Measurements from ENCODE around the gene RPS6KA3. TPM values are rescaled to one million over a fixed set of nuclear protein-coding genes. Genes with fewer than 3 reads are reported as not detected.

RPS6KA3 gene
- polyA plus RNA-seq, 1 experiment, result 15.4 TPM

- H3K4me3 ChIP-seq (ENCODE audit: low read depth, low read length), result no peak overlapping the region
- no peaks in the 10 kb centered on the region for H3K27me3 ChIP-seq (ENCODE audit: control insufficient read depth, insufficient read depth, low read length)
- no peaks in the 10 kb centered on the region for H3K36me3 ChIP-seq (ENCODE audit: control insufficient read depth, insufficient read depth, low read length)
- ChIA-PET CTCF (no interaction called here), POLR2A (no interaction called here)
- no peak for DNase-seq (ENCODE audit: low read depth)
- TF ChIP-seq CTCF (IDR thresholded peaks at IDR 0.05; ENCODE audit: insufficient read depth, low read depth, low read length), result no peak
Observed at GRCh38 chrX:20285511-20285910, 18.8 kb upstream of the RPS6KA3 start.

- DNase-seq (ENCODE audit: low read depth), result no peak
- Histone ChIP-seq H3K4me3 (ENCODE audit: low read depth, low read length) (no peak overlapping the region), H3K36me3 (ENCODE audit: control insufficient read depth, insufficient read depth, low read length) (no peaks in the 10 kb centered on the region), H3K27me3 (ENCODE audit: control insufficient read depth, insufficient read depth, low read length) (no peaks in the 10 kb centered on the region; the same call in 1 of the 2 replicates)
- no peak for TF ChIP-seq CTCF (IDR thresholded peaks at IDR 0.05; ENCODE audit: insufficient read depth, low read depth, low read length)
- CTCF ChIA-PET, result no interaction called here
- POLR2A ChIA-PET, result no interaction called here
Observed at GRCh38 chrX:20284992-20285391, 18.3 kb upstream of the RPS6KA3 start.

GRCh38 chrX:20284444-20284843 is 17.7 kb upstream of the RPS6KA3 start:
- TF ChIP-seq CTCF (IDR thresholded peaks at IDR 0.05; ENCODE audit: insufficient read depth, low read depth, low read length), result no peak
- Histone ChIP-seq H3K27me3 (ENCODE audit: control insufficient read depth, insufficient read depth, low read length) (no peaks in the 10 kb centered on the region; the same call in 1 of the 2 replicates), H3K4me3 (ENCODE audit: low read depth, low read length) (no peak overlapping the region), H3K36me3 (ENCODE audit: control insufficient read depth, insufficient read depth, low read length) (no peaks in the 10 kb centered on the region)
- DNase-seq (ENCODE audit: low read depth), result no peak
- POLR2A ChIA-PET, result no interaction called here
- CTCF ChIA-PET, result no interaction called here

GRCh38 chrX:20280938-20281337 is 14.2 kb upstream of the RPS6KA3 start:
- DNase-seq (ENCODE audit: low read depth), result no peak
- Histone ChIP-seq H3K36me3 (ENCODE audit: control insufficient read depth, insufficient read depth, low read length) (no peaks in the 10 kb centered on the region), H3K4me3 (ENCODE audit: low read depth, low read length) (no peak overlapping the region), H3K27me3 (ENCODE audit: control insufficient read depth, insufficient read depth, low read length) (no peaks in the 10 kb centered on the region; the same call in 1 of the 2 replicates)
- TF ChIP-seq CTCF (IDR thresholded peaks at IDR 0.05; ENCODE audit: insufficient read depth, low read depth, low read length), result no peak
- CTCF ChIA-PET, result no interaction called here
- POLR2A ChIA-PET, result no interaction called here

- no peak for TF ChIP-seq CTCF (IDR thresholded peaks at IDR 0.05; ENCODE audit: insufficient read depth, low read depth, low read length)
- CTCF ChIA-PET, result no interaction called here
- no peak for DNase-seq (ENCODE audit: low read depth)
- Histone ChIP-seq H3K4me3 (ENCODE audit: low read depth, low read length) (no peak overlapping the region), H3K36me3 (ENCODE audit: control insufficient read depth, insufficient read depth, low read length) (no peaks in the 10 kb centered on the region), H3K27me3 (ENCODE audit: control insufficient read depth, insufficient read depth, low read length) (no peaks in the 10 kb centered on the region)
- POLR2A ChIA-PET, result no interaction called here
Observed at GRCh38 chrX:20274121-20274520, 7.4 kb upstream of the RPS6KA3 start.
